ENCODE measurements around the gene ADAM12.

The ADAM12 gene

DNA sequence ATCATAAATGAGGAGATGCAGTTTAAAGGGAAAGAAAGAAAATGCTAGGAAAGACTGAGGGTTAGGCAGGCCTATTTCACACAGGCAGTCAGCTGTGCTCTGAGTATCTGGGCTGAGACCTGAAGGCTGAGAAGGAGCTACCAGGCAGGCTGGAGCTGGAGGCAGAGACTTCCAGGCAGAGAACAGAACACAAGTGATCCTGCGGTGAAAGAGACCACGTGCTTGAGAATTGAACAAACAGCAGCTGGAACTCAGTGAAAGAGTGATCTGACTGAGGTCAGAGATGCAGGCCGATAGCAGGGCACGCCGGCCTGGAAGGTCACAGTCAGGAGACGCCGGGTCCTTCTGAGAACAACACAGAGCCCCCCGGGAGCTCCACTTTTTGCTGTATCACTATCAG, 147.8 kb downstream of the ADAM12 start:
- no peak overlapping the region for H3K4me3 ChIP-seq (ENCODE audit: low read depth, low read length)
- TF ChIP-seq, protein P1, sequence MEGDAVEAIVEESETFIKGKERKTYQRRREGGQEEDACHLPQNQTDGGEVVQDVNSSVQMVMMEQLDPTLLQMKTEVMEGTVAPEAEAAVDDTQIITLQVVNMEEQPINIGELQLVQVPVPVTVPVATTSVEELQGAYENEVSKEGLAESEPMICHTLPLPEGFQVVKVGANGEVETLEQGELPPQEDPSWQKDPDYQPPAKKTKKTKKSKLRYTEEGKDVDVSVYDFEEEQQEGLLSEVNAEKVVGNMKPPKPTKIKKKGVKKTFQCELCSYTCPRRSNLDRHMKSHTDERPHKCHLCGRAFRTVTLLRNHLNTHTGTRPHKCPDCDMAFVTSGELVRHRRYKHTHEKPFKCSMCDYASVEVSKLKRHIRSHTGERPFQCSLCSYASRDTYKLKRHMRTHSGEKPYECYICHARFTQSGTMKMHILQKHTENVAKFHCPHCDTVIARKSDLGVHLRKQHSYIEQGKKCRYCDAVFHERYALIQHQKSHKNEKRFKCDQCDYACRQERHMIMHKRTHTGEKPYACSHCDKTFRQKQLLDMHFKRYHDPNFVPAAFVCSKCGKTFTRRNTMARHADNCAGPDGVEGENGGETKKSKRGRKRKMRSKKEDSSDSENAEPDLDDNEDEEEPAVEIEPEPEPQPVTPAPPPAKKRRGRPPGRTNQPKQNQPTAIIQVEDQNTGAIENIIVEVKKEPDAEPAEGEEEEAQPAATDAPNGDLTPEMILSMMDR (IDR thresholded peaks at IDR 0.05; ENCODE audit: control insufficient read depth, extremely low read depth, insufficient read depth): no peak
- no peak for DNase-seq (ENCODE audit: low read depth)

DNA sequence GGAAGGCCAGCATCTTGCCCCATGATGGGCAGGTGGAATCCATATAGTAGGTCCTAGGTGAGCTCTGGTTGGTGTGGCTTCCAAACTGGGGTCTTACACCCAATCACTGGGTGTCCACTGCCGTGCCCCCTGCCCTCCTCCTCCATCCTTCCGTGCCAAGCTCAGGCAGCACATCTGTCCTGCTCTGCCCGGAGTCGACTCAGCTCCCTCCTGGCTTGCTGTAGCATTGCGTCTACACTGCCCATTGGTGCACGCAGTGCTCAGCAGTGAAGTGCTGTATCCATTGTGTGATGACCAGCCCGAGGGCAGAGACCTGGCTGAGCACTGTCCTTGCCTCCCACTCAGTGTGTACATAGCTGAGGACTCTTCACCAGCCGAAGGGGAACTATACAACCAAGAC, 148.4 kb downstream of the ADAM12 start:
- H3K4me3 ChIP-seq (ENCODE audit: low read depth, low read length): no peak overlapping the region
- DNase-seq (ENCODE audit: low read depth): no peak
- TF ChIP-seq, protein P1 (IDR thresholded peaks at IDR 0.05; ENCODE audit: control insufficient read depth, extremely low read depth, insufficient read depth): no peak

DNA sequence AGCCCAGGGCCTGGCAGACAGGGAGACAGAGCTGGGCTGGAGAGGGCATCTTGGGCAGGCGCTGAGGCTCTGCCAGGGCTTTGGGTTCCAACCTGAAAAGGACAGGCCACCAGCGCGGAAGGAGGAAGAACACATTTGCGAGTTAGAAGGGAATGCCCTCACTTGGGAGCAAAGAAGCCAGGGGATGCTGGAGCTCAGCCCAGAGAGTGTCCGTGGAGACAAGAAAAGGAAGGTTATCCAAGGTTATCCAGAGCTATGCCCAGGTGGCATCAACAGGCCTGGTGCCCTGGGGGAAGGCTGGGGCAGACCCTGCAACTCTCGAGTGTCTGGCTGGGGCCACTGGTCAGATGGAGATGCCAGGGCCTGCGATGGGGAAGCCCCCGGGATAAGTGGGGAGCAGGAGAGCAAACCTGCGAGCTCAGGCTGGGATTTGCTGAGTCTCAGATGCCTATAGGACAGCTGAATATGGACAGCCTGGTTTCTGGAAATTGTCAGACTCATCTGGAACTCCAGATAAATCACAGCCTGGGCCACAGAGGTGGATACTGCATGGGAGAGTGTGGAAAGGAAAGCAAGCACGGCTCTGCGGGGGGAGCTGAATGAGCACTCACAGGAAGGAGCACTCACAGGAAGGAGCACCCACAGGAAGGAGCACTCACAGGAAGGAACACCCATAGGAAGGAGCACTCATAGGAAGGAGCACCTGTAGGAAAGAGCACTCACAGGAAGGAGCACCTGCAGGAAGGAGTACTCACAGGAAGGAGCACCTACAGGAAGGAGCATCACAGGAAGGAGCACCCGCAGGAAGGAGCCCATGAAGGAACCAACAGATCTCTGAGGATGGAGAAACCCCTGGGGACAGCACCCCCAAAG, 152.1 kb downstream of the ADAM12 start:
- no peak overlapping the region for H3K4me3 ChIP-seq (ENCODE audit: low read depth, low read length)
- TF ChIP-seq, protein P1 (IDR thresholded peaks at IDR 0.05; ENCODE audit: control insufficient read depth, extremely low read depth, insufficient read depth): no peak
- DNase-seq (ENCODE audit: low read depth): no peak

DNA sequence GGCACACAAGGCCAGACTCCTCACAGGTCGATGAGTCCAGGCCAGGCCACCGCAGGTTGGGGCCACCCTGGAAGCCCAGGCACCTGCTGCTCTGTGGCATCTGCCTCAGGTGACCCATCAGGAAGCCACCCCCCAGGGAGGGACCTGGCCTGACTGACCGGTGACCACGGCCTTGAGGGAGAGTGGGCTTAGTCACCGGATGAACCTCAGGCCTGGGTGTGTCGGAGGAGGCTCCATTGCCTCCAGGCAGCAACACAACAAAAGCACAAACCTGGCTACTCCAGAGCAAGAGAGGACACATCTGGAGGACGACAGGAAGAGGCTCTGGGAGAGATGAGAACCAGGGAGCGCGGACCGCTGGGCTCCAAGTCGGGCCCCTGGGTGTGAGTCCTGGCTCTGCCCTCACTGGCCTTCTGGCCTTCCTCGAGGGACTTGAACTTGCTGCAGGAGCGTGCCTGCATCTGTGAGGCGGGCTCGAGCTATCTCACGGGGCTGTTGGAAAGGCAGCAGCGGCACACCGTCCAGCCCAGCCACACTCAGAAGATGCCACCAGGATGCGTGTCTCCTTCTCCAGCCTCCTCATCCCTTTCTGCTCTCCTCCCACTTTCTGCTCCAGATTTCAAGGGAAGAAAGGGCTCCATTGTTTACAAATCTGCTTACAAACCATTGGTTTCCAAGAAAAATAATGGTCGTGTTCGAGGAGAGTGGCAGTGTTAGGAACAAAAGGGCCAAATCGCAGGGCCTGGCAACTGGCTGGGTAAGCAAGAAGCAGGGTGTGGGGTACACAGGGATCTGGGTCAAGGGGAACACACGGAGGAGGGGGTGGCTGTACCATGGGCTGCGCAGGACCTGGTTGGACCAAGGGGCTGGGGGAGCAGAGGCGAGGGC, 152.9 kb downstream of the ADAM12 start:
- H3K4me3 ChIP-seq (ENCODE audit: low read depth, low read length): no peak overlapping the region
- TF ChIP-seq, protein P1 (IDR thresholded peaks at IDR 0.05; ENCODE audit: control insufficient read depth, extremely low read depth, insufficient read depth): no peak
- DNase-seq (ENCODE audit: low read depth): no peak

DNA sequence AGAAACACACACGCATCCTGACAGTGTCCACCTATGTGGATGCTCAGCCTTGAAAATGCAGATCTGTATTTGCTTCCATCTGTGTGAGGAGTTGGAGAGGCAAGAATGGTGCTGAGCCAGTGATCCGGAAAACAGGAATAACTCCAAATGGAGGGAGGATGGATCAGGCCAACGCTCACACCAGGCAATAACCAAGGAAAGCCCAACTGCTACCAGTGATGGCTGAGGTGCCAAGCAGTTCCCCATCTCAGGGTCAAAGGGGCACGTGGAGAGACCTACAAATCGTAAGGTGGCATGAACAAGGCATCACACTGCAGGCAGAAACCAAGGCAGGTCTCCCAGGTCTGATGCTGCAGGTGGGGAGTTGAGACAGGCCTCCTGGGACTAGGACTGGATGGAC, 153.6 kb downstream of the ADAM12 start:
- TF ChIP-seq, protein P1 (IDR thresholded peaks at IDR 0.05; ENCODE audit: control insufficient read depth, extremely low read depth, insufficient read depth): no peak
- no peak for DNase-seq (ENCODE audit: low read depth)
- H3K4me3 ChIP-seq (ENCODE audit: low read depth, low read length): no peak overlapping the region

DNA sequence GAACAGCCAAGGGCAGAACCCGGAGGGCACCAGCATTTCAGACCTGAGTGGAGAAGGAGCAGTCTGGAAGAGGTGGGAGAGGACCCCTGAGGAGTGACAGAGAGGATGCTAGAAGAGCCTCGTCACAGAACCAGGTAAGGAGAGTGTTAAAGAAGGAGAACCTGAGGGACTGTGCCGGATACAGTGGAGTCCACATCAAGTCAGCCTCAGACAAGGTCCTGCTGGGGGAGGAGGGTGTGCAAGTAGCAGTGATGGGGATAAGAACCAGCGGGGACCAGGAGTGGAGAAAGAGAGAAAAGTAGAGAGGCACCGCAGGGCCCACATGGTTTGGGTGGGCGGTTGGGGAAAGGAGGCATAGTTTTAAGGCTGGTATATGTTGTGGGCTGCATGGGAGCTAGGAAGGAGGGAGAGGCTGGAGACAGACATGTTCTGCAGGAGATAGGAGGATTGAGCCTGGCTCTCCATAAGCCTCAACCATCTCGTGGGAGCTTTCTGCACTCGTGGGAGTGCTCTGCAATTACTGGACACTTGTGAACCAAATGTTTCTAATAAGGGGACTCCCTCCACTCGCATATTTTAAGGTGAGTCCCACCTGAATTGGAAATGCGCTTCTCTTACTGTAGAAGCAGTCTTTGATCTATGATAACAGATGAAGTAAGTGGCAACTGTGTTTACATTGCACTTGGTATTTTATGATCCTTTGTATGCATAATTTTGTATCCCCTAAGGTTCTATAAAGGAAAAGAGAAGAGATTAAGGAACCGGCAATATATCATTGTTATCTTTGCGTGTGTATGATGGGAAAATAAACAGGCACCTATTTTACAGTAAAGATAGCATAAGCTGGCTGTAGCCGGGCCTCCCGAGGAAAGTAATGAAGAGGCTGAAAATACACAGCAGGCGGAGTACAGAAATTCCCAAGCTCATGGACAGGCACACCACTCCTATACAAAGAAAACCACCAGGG, 154.8 kb downstream of the ADAM12 start:
- DNase-seq (ENCODE audit: low read depth): no peak
- H3K4me3 ChIP-seq (ENCODE audit: low read depth, low read length): no peak overlapping the region
- TF ChIP-seq, protein P1 (IDR thresholded peaks at IDR 0.05; ENCODE audit: control insufficient read depth, extremely low read depth, insufficient read depth): no peak

All from LNCaP clone FGC (cell line).